Lung (tissue), 12 donors: ENCODE results near the gene CEP68. TPM values are rescaled to one million over a fixed set of nuclear protein-coding genes. Genes with fewer than 3 reads are reported as not detected.

Experiments used
- ATAC-seq: fragments of 200-7000 bp; cut with Tn5 transposase; one replicate; pipeline ENCODE4 v1.9.1; 2020; ENCODE audit warnings: moderate number of reproducible peaks; ENCODE audit not compliant: insufficient read depth, low FRiP score
- DNase-seq, 3 donors: peaks; one replicate each; pipeline ENCODE4 v3.0.0-alpha.2; 2013 to 2017
- H3K27ac ChIP-seq, 2 donors: one replicate each; pipeline ENCODE4 v1.5.1; 2013; ENCODE audit warnings: mild to moderate bottlenecking in 2 of 2, moderate library complexity in 2 of 2, control low read depth in 1 of 2, inconsistent platforms in 1 of 2, low read depth in 1 of 2, low read length in 1 of 2
- H3K27me3 ChIP-seq, 3 donors: one replicate each; pipeline ENCODE4 v1.5.1; 2013; ENCODE audit warnings: low read length in 2 of 3; ENCODE audit not compliant: control insufficient read depth in 3 of 3, insufficient read depth in 3 of 3
- H3K36me3 ChIP-seq, 4 donors: one replicate each; pipeline ENCODE4 v1.5.1; 2013; ENCODE audit warnings: low read length in 4 of 4, mild to moderate bottlenecking in 1 of 4, moderate library complexity in 1 of 4; ENCODE audit not compliant: control insufficient read depth in 4 of 4, insufficient read depth in 4 of 4
- H3K4me1 ChIP-seq, 5 donors: one replicate each; pipeline ENCODE4 v1.5.1; 2013; ENCODE audit warnings: low read length in 5 of 5, mild to moderate bottlenecking in 2 of 5, moderate library complexity in 1 of 5; ENCODE audit not compliant: control insufficient read depth in 5 of 5, insufficient read depth in 5 of 5
- H3K4me3 ChIP-seq: one replicate; pipeline ENCODE4 v1.5.1; 2013; ENCODE audit warnings: mild to moderate bottlenecking, control low read depth, moderate library complexity
- H3K9ac ChIP-seq, 2 donors: one replicate each; pipeline ENCODE4 v1.5.1; 2013; ENCODE audit warnings: low read length in 2 of 2, control low read depth in 1 of 2; ENCODE audit not compliant: insufficient read depth in 1 of 2
- H3K9me3 ChIP-seq, 4 donors: one replicate each; pipeline ENCODE4 v1.5.1; 2013; ENCODE audit warnings: low read length in 3 of 4, mild to moderate bottlenecking in 1 of 4, moderate library complexity in 1 of 4; ENCODE audit not compliant: control insufficient read depth in 4 of 4, insufficient read depth in 3 of 4
- CTCF ChIP-seq: IDR thresholded peaks from 2 replicates; pipeline ENCODE4 v1.5.1; 2012; ENCODE audit warnings: mild to moderate bottlenecking; ENCODE audit errors: control extremely low read depth, extremely low read depth
- WGBS, 2 donors: extraction: QIAGEN DNeasy Blood & Tissue Kit; methylation state at CpG; one replicate each; pipeline ENCODE4 v1.1.7; 2013; 5-methylcytosine and 5-hydroxymethylcytosine counted together
- polyA plus RNA-seq, 2 donors: library from polyadenylated mRNA; stranded (reverse); fragments of 200-250 nt; gene quantifications; one replicate each; pipeline ENCODE4 v1.2.1, GENCODE V29; 2013
- total RNA-seq, 2 donors: library from RNA; depleted of rRNA in 1 of 2; stranded (reverse); fragments of >200 nt in 1 of 2; gene quantifications; one replicate each; pipeline ENCODE4 v1.2.1, GENCODE V29; 2014 to 2021
- donor health status: control.
- donor health status: control.
- donor health status: Bipolar disorder and iron deficiency.
- donor health status: healthy.
- donor health status: DM: yes; HTN: yes; CAD: no.

The CEP68 gene
- total and polyA plus RNA-seq, 4 donors: 3.5 to 28.9 (median 8.8) TPM

GRCh38 chr2:65061146-65061909, 5.1 kb downstream of the CEP68 start:
- no peak for TF ChIP-seq CTCF
- H3K9ac ChIP-seq: no peak overlapping the region
- peaks cover 0 to 3% (median 0%) of the 10 kb centered on the region in 4 donors for H3K36me3 ChIP-seq
- no peak overlapping the region for H3K4me3 ChIP-seq
- H3K4me1 ChIP-seq: peaks cover 8 to 30% (median 20%) of the 10 kb centered on the region in 5 donors
- WGBS, 2 donors: 93 to 96% methylated on average over 7 of the region's 7 CpGs
- H3K9me3 ChIP-seq: no peaks in the 10 kb centered on the region
- no peaks in the 10 kb centered on the region for H3K27me3 ChIP-seq
- ATAC-seq (no peak), DNase-seq (no peak)
- no peak overlapping the region for H3K27ac ChIP-seq

- no peak for DNase-seq
These were observed 5.7 kb downstream of the CEP68 start for GRCh38 chr2:65061910-65062339.

GRCh38 chr2:65062843-65063825, 6.9 kb downstream of the CEP68 start:
- H3K4me1 ChIP-seq: peaks cover 5 to 23% (median 20%) of the 10 kb centered on the region in 5 donors

More at GRCh38 chr2:65061910-65062339, 5.7 kb downstream of the CEP68 start:
- no peak for ATAC-seq
- peak overlapping the region in 1 of 2 donors; percentile 24 for H3K27ac ChIP-seq
- WGBS, 2 donors: 97% methylated on average over 8 of the region's 8 CpGs
- H3K9me3 ChIP-seq: no peaks in the 10 kb centered on the region
- peaks cover 8 to 30% (median 20%) of the 10 kb centered on the region in 5 donors for H3K4me1 ChIP-seq
- no peak overlapping the region for H3K9ac ChIP-seq
- no peaks in the 10 kb centered on the region for H3K27me3 ChIP-seq
- no peak overlapping the region for H3K4me3 ChIP-seq
- H3K36me3 ChIP-seq: peaks cover 0 to 3% (median 0%) of the 10 kb centered on the region in 4 donors
- no peak for TF ChIP-seq CTCF

More at GRCh38 chr2:65062843-65063825, 6.9 kb downstream of the CEP68 start:
- no peak overlapping the region for H3K9ac ChIP-seq
- no peak overlapping the region for H3K4me3 ChIP-seq
- TF ChIP-seq CTCF: no peak
- H3K27ac ChIP-seq: peak overlapping the region in 1 of 2 donors; percentile 13
- H3K27me3 ChIP-seq: no peaks in the 10 kb centered on the region
- ATAC-seq (no peak), DNase-seq (peak in 1 of 3 donors; percentile 15)
- 73 to 79% methylated on average over 13 of the region's 13 CpGs for WGBS, 2 donors
- H3K36me3 ChIP-seq: peaks cover 0 to 3% (median 0%) of the 10 kb centered on the region in 4 donors
- H3K9me3 ChIP-seq: no peaks in the 10 kb centered on the region
